GM21367 (cell line): ENCODE data around the gene CDH13.

Experiments
- ATAC-seq: cut with Tn5 transposase; IDR thresholded peaks from one replicate; pipeline ENCODE4 v1.9.1; 2021; ENCODE audit not compliant: unreplicated experiment

Gene CDH13

DNA sequence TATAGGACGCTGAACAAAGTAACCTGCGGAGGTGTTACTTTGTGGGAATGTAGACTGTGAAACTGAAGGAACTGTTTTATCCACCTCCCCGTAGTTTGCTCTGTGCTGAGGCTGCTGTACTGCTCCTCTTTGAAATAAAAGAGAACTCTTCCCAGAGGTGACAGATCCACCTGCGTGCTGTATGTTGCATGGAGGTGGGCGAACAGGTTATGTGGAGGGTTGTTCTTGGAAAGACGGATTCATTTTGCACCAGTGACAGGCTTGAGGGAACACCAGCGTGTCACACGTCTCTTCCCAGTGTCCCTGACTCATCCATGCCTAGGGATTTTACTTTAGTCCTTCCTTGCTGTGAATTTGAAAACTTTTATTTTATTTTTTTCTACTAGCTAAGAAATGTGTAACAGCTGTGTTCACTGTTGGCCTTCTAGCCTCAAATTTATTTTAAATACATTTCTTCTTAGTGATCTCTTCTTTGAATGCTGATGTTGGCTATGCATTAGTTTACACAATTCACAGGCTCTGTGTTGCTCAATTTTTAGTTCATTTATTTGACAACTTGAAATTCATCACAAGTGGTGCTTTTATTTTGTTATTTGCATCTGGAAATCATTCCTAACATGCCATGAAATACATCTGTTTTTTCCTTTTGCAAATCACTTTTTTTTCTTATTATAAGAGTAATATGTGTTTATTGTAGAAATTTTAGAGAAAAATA is 512.4 kb downstream of the CDH13 start:
- ATAC-seq = no peak

DNA sequence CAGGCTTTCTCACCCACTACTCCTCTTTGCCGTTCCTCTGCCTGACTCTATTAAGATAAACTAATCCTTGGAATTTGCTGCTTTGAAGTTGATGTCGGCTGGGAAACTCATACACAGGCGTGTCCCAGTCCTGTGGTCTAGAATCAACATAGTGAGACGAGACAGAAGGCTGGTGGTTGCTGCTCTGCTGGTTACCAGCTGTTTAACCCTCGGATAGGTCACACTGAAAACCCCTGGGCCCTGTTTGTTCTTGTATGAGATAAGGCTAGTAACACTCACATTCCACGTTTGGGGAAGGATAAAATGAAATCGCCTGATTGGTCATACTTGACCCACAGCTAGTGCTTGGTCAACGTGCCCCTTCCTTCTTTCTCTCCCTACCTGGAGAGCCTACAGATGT is 517.0 kb downstream of the CDH13 start:
- no peak for ATAC-seq

DNA sequence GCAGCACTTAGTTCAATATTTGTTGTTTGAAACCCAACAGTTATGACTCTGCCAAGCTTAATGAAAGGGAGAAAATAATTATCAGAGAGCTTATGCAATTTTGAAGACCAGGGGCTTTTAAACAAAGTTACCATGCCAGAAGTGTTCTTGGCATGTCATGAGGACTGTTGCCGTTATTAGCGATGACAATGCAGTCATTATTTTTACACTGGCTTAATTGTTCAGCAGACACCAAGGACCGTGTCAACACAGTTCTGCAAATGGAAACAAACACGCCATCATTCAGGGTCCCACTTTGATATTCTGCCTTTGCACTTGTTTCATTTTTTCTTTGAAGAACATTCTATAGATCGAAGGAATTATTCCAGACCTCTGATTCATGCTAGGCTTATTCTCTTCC is 518.5 kb downstream of the CDH13 start:
- ATAC-seq = no peak

DNA sequence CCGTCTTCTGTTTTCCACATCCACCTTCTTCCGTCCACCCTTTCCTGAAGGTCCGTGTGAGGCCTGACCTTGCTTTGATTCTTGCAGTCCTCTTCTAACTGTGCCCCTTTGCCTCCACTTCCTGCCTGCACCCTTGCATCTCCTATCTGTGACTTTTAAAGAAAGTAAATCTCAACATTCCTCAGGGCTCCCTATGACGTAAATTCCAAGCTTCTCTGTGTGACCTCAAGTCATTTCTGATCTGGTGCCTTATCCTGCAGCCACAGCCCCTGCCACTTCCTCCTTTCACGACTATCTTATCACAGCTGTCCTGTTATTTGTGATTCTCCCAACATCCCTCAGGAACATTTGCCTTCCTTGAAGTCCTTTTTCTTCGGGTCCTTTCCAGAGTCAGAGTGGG is 520.5 kb downstream of the CDH13 start:
- no peak for ATAC-seq

DNA sequence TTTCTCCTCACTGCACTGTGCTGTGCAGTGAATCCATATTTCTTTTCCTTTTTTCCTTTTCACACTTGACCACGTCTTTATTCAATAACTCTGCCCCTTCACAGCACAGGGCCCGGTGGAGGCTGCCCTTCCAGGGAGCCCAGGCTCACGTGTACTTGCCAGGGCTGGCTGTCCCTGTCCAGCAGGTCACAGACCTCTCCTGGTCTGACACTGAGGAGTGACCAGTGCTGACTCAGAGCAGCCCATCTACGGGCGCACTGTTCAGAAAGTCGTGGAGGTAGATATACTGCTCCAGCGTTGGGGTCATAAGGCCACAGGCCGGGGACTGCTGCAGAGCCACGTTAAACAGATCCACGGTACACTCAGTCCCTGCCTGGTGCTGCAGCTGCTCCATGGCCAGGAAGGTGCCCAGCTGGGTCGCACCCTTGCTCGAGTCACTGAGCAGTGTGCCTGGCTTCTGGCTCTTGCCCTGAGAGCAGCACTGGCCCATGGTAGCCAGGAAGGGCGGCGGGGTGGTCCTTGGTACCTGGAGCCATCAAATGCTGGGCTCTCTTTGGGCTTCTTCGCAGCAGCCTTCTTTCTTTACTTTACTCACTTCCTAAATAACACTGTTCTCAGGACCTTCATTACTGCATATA is 531.7 kb downstream of the CDH13 start:
- ATAC-seq = no peak

DNA sequence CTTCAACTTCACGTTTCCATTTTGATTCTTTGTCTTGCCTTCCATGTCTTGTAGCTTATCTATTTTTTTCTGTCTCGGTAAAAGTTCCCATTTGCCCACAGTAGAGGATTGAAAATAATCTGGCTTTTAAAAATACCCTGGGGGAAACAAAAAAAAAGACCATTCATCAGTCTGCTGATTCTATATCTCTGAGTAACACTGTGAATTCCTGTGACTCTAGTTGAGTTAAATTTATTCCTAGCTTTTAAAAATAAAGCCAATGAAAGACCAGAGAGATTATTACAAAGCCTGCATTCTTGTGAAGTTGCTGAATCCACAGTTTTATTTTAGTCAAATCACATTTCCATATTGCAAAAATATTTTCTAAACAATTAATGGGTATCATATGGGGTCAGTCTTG is 532.3 kb downstream of the CDH13 start:
- ATAC-seq = no peak

DNA sequence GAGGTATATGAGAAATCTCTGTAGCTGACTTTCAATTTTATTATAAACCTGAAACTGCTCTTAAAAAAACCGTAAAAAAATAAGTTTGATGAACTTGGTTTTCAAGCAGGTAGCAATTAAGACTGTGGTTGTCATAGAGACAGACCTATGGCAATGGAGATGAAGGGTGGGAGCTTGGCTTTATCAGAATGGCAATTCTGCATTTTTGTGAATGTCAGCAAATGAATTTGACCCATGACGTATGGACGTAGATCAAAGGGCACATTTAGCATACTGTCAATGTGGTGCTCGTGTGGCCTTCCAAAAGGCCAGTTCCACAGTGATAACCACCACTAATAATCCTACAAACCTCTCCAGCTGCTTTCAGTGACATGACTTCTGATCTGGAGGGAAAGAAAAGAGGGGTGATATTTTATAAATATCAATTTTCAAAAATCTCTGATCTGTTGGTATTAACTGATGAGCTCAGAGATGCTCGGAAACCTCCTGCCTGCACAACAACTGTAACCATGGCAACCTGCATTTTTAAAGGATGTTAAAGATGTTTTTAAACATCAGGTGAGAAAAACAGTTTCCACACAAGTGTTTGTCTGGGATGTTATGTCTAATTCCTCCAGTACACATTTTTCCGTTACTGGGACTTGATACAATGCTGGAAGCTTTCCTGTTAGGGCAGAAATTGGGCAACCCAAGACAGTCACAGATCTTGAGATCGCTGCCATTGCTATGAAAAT is 533.7 kb downstream of the CDH13 start:
- no peak for ATAC-seq

DNA sequence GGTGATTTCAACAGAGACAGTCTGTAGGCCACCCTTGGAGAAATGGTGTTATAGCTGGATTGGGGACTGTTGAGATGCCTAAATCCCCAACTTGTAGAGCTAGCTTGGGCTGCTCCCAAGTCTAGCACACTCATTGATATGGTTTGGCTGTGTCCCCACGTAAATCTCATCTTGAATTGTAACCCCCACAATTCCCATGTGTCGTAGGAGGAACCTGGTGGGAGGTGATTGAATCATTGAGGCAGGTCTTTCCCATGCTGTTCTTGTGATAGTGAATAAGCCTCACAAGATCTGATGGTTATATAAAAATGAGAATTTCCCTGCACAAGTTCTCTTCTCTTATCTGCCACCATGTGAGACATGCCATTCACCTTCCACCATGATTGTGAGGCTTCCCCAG is 536.0 kb downstream of the CDH13 start:
- no peak for ATAC-seq

DNA sequence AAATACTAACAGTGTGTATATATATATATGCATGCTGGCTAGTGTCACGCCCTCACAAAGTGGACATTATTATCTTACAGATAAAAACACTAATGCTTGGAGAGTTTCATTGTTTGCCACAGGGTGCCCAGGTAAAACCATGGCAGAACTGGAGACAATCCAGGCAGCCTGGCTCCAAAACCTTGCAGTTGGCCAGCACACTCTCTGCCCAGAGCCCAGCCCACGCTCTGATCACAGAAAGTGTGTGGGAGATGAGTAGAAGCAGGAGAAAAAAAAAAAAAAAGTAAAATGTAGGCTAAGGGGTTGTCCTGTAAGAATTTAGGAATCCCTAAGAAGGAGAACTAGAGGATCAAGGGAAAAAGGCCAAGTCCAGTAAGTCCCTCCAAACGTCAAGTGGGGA is 538.0 kb downstream of the CDH13 start:
- ATAC-seq = no peak

DNA sequence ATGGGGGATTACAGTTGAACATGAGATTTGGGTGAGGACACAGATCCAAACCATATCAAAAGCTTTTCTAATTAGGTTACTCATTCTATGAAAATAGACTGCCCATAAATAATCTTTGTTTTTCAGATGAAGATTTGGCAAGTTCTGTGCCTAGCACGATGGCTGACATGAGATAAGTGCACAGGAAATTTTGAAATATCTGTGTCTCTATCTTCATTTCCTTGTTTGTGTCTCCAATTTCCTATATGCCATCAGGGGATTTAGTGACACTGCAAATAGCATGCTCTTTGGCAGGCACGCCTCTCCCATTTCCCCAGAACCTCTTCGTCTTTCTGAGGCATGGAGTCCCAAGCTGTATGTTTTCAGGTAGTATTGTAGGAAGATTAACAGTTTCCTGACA is 544.6 kb downstream of the CDH13 start:
- ATAC-seq = no peak

DNA sequence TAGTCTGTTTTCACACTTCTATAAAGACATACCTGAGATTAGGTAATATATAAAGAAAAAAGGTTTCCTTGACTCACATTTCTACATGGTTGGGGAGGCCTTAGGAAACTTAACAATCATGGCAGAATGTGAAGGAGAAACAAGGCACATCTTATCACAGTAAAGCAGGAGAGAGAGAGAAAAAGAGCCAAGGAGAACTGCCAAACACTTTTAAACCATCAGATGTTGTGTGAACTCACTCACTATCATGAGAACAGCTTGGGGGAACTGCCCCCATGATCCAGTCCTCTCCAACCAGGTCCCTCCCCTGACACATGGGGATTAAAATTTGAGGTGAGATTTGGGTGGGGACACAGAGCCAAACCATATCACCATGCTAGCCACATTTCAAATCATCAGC is 547.9 kb downstream of the CDH13 start:
- ATAC-seq = no peak

DNA sequence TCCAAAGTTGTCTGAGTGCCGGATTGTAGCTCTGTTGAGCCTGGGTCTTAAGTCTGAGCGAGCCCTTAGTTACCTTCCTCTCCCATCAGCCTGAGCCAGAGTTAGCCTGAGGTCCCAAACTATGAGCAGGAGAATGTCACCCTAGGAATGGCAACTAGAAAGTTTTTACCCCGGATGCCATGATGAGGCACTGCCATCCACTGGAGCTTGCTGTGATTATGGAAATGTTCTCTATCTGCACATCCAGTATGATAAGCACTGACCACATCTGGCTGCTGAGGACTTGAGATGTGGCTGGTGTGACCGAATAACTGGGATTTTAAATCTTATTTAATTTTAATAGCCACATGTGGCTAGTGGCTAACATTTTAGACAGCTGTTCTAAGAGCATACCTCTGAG is 550.0 kb downstream of the CDH13 start:
- no peak for ATAC-seq

DNA sequence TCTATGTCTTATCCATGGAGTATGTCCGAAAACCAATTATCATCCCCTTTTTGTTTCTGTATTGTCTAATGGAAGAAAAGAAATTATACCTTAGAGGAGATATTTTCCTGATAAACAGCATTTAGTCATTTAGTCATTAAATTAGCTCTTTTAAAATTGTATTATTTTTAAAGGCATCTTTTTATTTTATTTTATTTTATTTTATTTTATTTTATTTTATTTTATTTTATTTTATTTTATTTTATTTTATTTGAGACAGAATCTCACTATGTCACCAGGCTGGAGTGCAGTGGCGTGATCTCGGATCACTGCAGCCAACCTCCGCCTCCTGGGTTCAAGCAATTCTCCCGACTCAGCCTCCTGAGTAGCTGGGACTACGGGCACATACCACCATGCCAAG is 559.1 kb downstream of the CDH13 start:
- no peak for ATAC-seq

DNA sequence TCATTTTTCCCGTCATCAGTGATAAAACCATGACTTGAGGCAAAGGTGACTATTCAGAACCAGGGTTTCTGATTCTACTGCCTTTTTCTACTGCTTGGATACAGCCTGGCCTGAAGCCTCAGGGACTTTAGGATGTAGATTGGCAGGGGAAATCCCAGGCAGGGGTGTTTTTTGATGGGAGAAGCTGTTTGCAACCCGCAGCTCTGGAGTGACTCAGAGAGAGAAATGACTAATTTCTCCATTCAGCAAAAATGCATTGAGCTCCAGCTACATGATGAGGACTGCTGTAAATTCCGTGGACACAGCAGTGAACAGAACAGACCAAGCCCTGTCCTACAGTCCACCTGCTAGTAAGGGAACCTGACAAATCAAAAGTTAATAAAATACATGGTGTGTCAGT is 560.6 kb downstream of the CDH13 start:
- no peak for ATAC-seq

DNA sequence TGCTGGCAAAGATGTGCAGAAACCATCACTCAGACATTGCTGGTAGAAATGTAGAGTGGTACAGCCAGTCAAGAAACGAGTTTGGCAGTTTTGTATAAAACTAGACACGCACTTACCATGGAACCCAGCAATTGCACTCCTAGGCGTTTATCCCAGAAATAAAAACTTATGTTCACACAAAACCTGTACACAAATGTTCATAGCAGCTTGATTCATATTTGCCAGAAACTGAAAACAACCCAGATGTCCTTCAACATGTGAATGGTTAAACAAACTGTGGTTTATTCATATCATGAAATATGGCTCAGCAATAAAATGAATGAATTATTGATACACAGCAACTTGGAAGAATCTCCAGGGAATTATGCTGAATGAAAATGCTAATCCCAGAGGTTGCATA is 570.0 kb downstream of the CDH13 start:
- ATAC-seq = no peak

DNA sequence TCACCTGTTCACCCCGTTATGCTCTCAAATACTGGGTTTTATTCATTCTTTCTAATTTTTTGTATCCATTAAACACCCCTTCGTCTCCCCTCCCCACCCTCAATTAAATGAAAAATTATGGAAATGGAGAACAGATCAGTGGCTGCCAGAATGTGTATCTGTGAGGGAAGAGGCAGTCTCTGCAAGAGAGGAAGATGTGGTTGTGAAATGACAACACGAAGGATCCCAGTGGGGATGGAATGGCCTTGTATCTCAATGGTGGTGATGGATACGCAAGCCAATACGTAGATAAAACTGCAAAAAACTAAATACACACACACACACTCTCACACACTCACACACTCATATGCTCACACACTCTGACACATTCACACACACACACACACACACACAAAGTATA is 570.7 kb downstream of the CDH13 start:
- no peak for ATAC-seq

DNA sequence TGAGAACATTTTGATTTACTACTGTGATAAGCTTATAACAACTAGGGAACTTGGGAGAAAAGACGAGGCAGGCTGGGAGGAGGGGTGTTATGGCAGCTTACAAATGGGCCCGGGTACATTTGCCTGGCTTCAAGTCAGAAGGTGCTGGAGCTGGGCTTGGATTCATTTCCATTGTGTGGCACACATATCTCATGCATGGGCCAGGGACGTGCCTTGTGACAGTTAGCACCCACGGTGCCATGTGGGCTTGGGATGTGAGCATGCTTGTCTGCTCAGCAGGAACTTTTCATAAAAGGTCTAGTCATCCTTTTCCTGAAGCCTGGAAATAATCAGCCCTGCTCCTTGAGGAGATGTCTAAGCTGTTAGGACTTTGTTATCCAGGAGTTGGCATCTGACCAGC is 572.2 kb downstream of the CDH13 start:
- ATAC-seq = no peak

DNA sequence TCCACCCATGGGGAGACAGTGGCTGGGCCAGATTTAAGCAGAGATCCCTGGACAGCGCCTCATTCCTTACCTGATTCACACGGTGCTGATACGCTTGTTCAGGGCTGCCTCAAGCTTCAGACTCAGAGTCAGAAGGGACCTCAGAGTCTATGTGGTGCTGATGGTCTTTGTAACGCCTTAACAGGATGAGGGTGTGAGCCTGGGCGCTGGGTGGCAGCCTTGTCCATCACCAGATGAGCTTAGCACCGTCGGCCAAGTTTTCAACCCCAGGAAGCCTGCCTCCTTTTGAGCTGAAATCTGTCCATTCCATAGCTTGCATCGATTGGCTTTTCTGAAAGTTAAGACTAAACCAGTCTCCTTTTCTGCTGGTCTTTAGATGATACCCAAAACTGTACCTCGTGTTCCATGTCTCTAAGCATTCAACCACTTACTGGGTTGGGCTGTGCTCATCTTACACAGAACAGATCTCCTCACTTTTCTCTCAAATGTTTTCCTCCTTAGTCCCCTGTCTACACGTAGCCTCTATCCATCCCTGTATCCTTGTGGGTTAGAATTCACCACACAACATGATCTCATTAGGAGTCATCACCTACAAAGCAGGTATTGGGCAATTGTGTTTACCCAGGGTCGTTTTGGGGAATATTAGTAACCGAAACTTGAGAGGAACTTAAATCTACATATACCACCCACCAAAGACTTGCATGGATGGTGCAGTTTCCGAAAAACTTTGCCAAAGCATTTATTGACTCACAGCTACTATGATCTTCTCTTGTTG is 573.4 kb downstream of the CDH13 start:
- ATAC-seq = no peak

DNA sequence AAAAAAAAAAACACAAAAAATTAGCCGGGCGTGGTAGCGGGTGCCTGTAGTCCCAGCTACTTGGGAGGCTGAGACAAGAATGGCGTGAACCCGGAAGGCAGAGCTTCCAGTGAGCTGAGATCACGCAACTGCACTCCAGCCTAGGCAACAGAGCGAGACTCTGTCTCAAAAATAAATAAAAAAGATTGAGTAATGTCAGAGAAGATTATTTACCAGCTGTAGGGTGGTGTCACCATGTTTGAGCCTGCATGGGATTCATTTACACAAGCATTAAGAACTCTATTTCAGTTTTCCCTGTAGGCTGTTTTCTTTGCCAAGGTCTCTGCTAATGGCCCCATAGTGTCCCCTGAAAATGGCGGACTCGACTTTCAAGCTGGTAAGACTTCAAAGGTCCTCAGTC is 575.0 kb downstream of the CDH13 start:
- ATAC-seq = no peak

DNA sequence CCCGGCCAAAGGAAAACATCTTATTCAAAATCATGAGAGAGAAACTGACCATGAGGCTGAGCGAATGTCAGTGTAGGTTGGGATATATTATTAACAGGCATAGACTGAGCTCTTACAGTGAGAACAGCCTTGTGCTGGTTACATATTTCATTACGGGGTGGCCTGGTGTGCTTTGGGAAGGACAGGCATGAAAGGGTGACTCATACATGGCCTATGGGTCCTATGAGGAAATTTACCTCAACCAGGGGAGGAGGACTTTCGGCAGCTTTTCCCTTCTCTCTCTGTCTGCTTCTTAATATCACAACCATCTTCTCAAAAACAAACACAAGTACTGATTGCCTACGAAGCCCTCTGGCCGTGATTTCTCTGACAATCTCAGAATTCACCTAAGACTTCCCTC is 579.1 kb downstream of the CDH13 start:
- no peak for ATAC-seq

DNA sequence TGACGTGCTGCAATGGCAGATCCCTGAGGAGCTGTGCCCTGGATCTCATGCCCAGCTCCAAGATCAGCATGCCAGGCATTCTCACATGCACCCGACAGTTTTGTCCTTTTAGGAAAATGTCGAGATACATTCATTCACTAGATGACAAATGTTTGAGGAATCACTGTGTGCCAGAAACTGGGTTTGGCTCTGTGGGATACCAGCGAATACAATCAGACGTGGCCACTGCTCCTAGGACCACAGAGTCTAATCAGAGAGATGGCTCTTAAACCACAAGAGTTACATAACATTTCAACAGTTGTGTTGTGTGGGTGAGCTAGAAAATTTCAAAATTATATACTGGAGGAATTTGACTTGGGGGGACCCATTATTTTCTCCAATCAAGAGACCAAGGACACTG is 579.7 kb downstream of the CDH13 start:
- ATAC-seq = no peak

DNA sequence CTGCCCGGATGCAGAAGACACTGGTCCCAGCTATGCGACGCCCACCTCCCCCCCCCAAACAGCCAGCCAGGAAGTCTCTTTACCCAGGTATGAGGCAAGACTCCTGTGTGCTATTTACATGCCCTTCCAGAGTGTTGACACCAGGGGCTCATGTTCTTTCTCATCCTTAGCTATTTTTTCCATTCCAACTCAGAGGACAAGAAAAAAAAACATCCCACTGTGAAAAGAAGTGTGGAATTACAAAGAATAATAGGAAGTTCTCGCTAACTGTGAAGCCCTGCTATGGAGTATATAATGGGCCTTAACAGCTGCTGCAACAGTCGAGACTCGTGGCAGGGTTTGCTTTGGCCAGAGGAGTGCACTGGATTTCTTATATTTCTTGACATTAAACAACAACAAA is 584.9 kb downstream of the CDH13 start:
- ATAC-seq = no peak
